NCI-H2081 (cell line): Measurements from ENCODE around the gene NBAS.
"Not testable (repeated sequence)": the region's sequence is repeated elsewhere in the genome, so short reads cannot be mapped to it uniquely, and the experiment has no call there.

Experiments used
- DNase-seq, 2 experiments: peaks; one replicate each; lab custom pipeline; 2025; lab: John Stamatoyannopoulos, UW

Gene NBAS

GRCh38 chr2:15210542-15210941, 350.6 kb downstream of the NBAS start:
- DNase-seq = not testable (repeated sequence)

- DNase-seq = no peak
Measured at GRCh38 chr2:15206419-15206818, 354.7 kb downstream of the NBAS start.

- DNase-seq = no peak
Measured at GRCh38 chr2:15205562-15205961, 355.6 kb downstream of the NBAS start.

- no peak for DNase-seq
Measured at GRCh38 chr2:15201009-15201408, 360.1 kb downstream of the NBAS start.

GRCh38 chr2:15200581-15200980, 360.6 kb downstream of the NBAS start:
- no peak for DNase-seq

GRCh38 chr2:15198051-15198450, 363.1 kb downstream of the NBAS start:
- no peak for DNase-seq

GRCh38 chr2:15195813-15196212, 365.3 kb downstream of the NBAS start:
- DNase-seq = no peak

- peak in 1 of 2 experiments; percentile 31 for DNase-seq
Measured at GRCh38 chr2:15191789-15192188, 369.3 kb downstream of the NBAS start.

- no peak for DNase-seq
Measured at GRCh38 chr2:15189216-15189615, 371.9 kb downstream of the NBAS start.

GRCh38 chr2:15187702-15188101, 373.4 kb downstream of the NBAS start:
- no peak for DNase-seq

GRCh38 chr2:15186118-15186517, 375.0 kb downstream of the NBAS start:
- DNase-seq = no peak

GRCh38 chr2:15184491-15184890, 376.6 kb downstream of the NBAS start:
- no peak for DNase-seq

GRCh38 chr2:15182275-15182674, 378.9 kb downstream of the NBAS start:
- DNase-seq = no peak

- peak in 1 of 2 experiments; percentile 10 for DNase-seq
Measured at GRCh38 chr2:15181092-15181745, 379.9 kb downstream of the NBAS start.

GRCh38 chr2:15180379-15180778, 380.8 kb downstream of the NBAS start:
- DNase-seq = no peak

- DNase-seq = no peak
Measured at GRCh38 chr2:15178946-15179345, 382.2 kb downstream of the NBAS start.

GRCh38 chr2:15177103-15177502, 384.0 kb downstream of the NBAS start:
- DNase-seq = no peak

GRCh38 chr2:15176604-15177003, 384.5 kb downstream of the NBAS start:
- no peak for DNase-seq

GRCh38 chr2:15174567-15174966, 386.6 kb downstream of the NBAS start:
- no peak for DNase-seq

GRCh38 chr2:15173501-15173900, 387.6 kb downstream of the NBAS start:
- no peak for DNase-seq

- DNase-seq = no peak
Measured at GRCh38 chr2:15172825-15173224, 388.3 kb downstream of the NBAS start.

- DNase-seq = no peak
Measured at GRCh38 chr2:15170070-15170775, 390.9 kb downstream of the NBAS start.

GRCh38 chr2:15169326-15170069, 391.6 kb downstream of the NBAS start:
- no peak for DNase-seq
